AML-193 (cell line): ENCODE data around the gene BCL2.

Experiments used
- DNase-seq, 2 experiments: peaks; one replicate each; lab custom pipeline; 2025; lab: John Stamatoyannopoulos, UW

Gene BCL2

GRCh38 chr18:63155910-63156773, 163.4 kb downstream of the BCL2 start:
- no peak for DNase-seq

- no peak for DNase-seq
Observed at GRCh38 chr18:63155169-63155852, 164.3 kb downstream of the BCL2 start.

GRCh38 chr18:63154350-63155152, 165.0 kb downstream of the BCL2 start:
- DNase-seq, result no peak

- DNase-seq, result no peak
Observed at GRCh38 chr18:63152791-63153190, 166.8 kb downstream of the BCL2 start.

- no peak for DNase-seq
Observed at GRCh38 chr18:63152096-63152495, 167.5 kb downstream of the BCL2 start.

GRCh38 chr18:63151539-63151938, 168.0 kb downstream of the BCL2 start:
- DNase-seq, result no peak

- no peak for DNase-seq
Observed at GRCh38 chr18:63150942-63151421, 168.6 kb downstream of the BCL2 start.

- DNase-seq, result no peak
Observed at GRCh38 chr18:63150326-63150725, 169.2 kb downstream of the BCL2 start.

- no peak for DNase-seq
Observed at GRCh38 chr18:63149302-63149587, 170.3 kb downstream of the BCL2 start.

GRCh38 chr18:63148449-63149301, 170.9 kb downstream of the BCL2 start:
- DNase-seq, result no peak

GRCh38 chr18:63147973-63148372, 171.6 kb downstream of the BCL2 start:
- no peak for DNase-seq

GRCh38 chr18:63146828-63147409, 172.7 kb downstream of the BCL2 start:
- no peak for DNase-seq

- no peak for DNase-seq
Observed at GRCh38 chr18:63145851-63146555, 173.6 kb downstream of the BCL2 start.

GRCh38 chr18:63145166-63145850, 174.3 kb downstream of the BCL2 start:
- DNase-seq, result no peak

GRCh38 chr18:63144748-63145147, 174.8 kb downstream of the BCL2 start:
- DNase-seq, result no peak

- no peak for DNase-seq
Observed at GRCh38 chr18:63143330-63143771, 176.2 kb downstream of the BCL2 start.

GRCh38 chr18:63142594-63143225, 176.9 kb downstream of the BCL2 start:
- no peak for DNase-seq

GRCh38 chr18:63141778-63142176, 177.8 kb downstream of the BCL2 start:
- no peak for DNase-seq

- DNase-seq, result no peak
Observed at GRCh38 chr18:63140997-63141777, 178.4 kb downstream of the BCL2 start.
